Measurements from ENCODE around the gene SMPDL3B.
A peak's percentile ranks its signal among the peaks of the same experiment; 100 is the strongest.

SMPDL3B gene

GRCh38 chr1:27940297-27940696 lies 5.5 kb downstream of the SMPDL3B start:
- DNase-seq (ENCODE audit: low read depth): no peak
- peak; percentile 16; the same call in 1 of the 2 replicates for TF ChIP-seq CTCF (IDR thresholded peaks at IDR 0.05; ENCODE audit: control insufficient read depth, extremely low read depth, insufficient read depth)
- H3K4me3 ChIP-seq (ENCODE audit: low read depth, low read length): no peak overlapping the region

GRCh38 chr1:27940870-27941560 lies 6.2 kb downstream of the SMPDL3B start:
- DNase-seq (ENCODE audit: low read depth): no peak
- no peak for TF ChIP-seq CTCF (IDR thresholded peaks at IDR 0.05; ENCODE audit: control insufficient read depth, extremely low read depth, insufficient read depth)
- H3K4me3 ChIP-seq (ENCODE audit: low read depth, low read length): no peak overlapping the region

- no peak for DNase-seq (ENCODE audit: low read depth)
- no peak overlapping the region for H3K4me3 ChIP-seq (ENCODE audit: low read depth, low read length)
- no peak for TF ChIP-seq CTCF (IDR thresholded peaks at IDR 0.05; ENCODE audit: control insufficient read depth, extremely low read depth, insufficient read depth)
These were observed 7.1 kb downstream of the SMPDL3B start for GRCh38 chr1:27941671-27942540.

GRCh38 chr1:27945020-27945419 lies 10.2 kb downstream of the SMPDL3B start:
- no peak for TF ChIP-seq CTCF (IDR thresholded peaks at IDR 0.05; ENCODE audit: control insufficient read depth, extremely low read depth, insufficient read depth)
- H3K4me3 ChIP-seq (ENCODE audit: low read depth, low read length): no peak overlapping the region
- no peak for DNase-seq (ENCODE audit: low read depth)

- DNase-seq (ENCODE audit: low read depth): no peak
- no peak for TF ChIP-seq CTCF (IDR thresholded peaks at IDR 0.05; ENCODE audit: control insufficient read depth, extremely low read depth, insufficient read depth)
- no peak overlapping the region for H3K4me3 ChIP-seq (ENCODE audit: low read depth, low read length)
These were observed 14.2 kb downstream of the SMPDL3B start for GRCh38 chr1:27949027-27949426.

GRCh38 chr1:27951396-27951795 lies 16.6 kb downstream of the SMPDL3B start:
- TF ChIP-seq CTCF (IDR thresholded peaks at IDR 0.05; ENCODE audit: control insufficient read depth, extremely low read depth, insufficient read depth): no peak
- no peak overlapping the region for H3K4me3 ChIP-seq (ENCODE audit: low read depth, low read length)
- DNase-seq (ENCODE audit: low read depth): no peak

Measured in LNCaP clone FGC (cell line).